ENCODE results near the gene PGM2L1. TPM values are rescaled to one million over a fixed set of nuclear protein-coding genes. Genes with fewer than 3 reads are reported as not detected.
"Not testable (repeated sequence)": the region's sequence is repeated elsewhere in the genome, so short reads cannot be mapped to it uniquely, and the experiment has no call there.

PGM2L1 gene
- total RNA-seq, 1 donor from 2014 or later, result 20.0 TPM

DNA sequence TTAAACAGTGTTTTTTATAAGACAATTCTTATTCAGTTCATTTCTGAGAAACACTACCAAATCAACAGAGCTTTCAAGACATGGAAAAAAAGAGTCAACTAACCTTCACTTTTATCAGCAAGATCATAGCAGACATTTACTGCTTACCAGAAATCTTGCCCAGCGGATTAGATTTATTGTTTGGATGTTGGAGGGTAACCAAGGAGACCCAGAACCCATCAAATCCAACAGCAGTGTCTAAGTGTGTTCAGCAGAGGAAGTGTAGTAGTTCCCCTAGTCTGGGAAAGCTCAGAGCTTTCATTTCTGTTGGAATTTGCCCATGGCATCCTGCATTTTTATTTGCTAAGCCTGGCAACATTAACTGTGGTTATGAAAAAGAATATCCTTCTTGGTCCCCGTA lies 2.4 kb upstream of the PGM2L1 start:
- DNase-seq (ENCODE audit: low spot score), result peak; percentile 36

DNA sequence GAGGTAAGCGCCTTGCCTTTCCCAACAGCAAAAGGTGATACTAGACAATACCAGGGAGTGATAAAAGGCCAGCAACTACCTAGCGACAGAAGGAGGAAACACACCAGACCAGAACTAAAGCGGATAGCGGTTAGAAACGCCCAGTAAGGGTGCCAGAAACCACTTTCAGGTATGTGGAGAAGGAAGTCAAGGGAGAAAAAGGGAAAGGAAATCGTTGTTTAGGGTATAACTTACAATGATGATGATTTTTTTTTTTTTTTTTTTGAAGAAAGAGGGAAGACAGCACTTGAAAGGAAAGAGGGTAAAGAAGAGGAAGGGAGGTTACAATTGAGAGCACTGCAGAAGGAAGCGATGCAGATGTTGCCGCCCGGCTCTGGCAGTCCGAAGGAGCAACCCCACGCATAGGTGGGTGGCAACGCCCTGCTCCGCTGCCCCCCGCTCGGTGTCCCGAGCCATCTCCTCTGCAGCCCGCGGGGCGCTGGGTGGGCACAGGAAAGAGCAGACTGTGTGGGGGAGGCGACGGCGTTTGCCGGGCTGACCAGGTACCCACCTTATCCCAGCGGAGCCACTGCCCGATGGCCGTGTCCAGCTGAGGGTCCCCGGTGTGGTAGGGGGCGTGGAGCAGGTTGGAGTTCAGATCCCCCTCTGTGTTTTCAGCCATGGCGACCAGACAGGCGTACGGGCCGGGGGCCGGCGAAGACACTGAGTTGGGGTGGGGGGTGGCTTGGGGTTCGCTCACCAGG lies 561 bp downstream of the PGM2L1 start:
- DNase-seq (ENCODE audit: low spot score), result peak; percentile 35

DNA sequence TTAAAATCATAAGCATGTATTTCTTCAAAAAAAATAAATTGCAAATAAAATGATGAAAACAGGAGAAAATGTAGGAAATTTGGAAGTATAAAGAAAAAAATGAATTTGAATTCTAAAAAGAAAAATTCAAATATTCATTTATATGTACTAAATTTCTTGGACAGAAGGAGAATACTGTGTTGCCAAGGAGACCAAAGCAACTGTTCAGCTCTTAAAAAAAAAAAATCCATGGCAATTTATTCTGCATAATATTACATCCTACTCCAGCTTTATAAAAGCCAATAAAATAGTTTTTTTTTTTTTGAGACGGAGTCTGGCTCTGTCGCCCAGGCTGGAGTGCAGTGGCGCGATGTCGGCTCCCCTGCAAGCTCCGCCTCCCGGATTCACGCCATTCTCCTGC lies 6.0 kb downstream of the PGM2L1 start:
- DNase-seq (ENCODE audit: low spot score), result no peak

DNA sequence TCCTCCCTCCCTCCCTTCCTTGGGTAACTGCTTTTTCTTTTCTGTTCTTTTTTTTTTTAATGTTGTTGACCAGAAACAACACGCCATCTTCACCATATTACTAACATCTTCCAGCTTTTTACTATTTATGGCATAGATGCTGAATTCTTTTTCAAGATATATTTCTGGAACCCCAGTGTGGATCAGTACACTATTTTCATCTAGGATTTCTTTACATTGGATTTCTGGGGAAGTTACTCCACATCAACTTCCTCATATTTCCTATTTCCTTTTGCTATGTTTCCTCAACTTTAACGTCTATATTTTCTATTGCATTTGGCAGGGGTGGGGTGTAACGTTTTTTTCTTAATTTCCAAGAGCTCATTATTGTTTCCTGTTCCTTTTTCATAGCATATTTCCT lies 7.0 kb downstream of the PGM2L1 start:
- DNase-seq (ENCODE audit: low spot score), result no peak

DNA sequence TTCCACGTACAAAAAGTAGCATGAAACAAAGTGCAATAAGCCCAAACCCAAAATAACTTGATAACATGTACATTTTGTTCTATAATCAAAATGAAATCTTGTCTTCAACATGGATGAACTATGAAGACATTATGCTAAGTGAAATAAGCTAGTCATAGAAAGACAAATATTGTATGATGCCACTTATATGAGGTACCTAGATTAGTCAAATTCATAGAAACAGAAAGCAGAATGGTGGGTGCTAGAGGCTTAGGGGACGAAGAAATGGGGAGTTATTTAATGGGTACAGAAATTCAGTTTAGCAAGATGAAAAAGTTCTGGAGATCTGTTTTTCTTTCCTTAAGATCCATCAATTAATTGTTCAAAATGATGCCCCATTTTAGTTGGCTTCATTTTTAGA lies 7.5 kb downstream of the PGM2L1 start:
- DNase-seq (ENCODE audit: low spot score), result no peak

DNA sequence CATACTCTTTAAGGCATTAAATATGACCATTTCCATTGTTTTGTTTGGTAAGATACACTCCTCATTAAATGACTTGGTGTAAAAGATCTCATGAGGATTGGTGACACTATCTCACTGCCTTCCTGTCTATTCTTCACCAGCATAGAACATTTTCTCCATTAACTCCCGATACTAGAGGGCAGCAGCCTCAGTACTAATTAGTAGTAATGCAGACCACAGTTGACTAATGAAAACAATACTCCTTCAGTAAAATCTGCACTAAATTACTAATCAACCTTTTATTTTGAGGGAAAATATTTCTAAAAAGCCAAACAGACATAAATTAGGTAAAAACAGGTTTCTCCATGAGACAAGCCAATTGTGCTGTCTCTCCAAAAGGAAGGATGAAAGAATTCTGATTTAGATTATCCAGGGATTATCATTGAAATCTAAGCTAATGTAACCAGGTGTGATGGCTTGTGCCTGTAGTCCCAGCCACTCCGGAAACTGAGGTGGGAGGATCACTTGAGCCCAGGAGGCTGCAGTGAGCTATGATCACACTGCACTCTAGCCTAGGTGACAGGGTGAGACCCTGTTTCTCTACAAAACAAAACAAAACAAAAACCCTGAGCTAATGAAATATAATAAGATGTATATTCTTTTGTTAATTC lies 9.4 kb downstream of the PGM2L1 start:
- DNase-seq (ENCODE audit: low spot score), result peak; percentile 67

DNA sequence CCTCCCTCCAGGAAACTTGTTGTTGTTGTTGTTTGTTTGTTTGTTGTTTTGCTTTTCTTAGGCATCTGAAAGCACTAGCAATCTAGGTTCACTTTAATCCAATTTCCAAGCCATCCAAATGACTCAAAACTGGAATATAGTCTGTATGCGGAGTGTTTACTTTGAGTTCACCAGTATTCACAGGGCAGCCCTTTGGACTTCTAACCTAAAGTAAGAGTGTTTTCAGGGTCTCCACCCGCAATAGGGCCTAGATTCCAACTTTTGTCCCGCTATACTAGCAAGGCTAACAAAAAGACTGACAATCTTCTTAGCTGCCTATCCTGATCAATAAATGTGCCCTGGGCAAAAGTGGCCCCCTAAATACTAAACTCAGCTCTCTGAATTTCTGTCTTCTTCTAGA lies 13.6 kb downstream of the PGM2L1 start:
- DNase-seq (ENCODE audit: low spot score), result no peak

DNA sequence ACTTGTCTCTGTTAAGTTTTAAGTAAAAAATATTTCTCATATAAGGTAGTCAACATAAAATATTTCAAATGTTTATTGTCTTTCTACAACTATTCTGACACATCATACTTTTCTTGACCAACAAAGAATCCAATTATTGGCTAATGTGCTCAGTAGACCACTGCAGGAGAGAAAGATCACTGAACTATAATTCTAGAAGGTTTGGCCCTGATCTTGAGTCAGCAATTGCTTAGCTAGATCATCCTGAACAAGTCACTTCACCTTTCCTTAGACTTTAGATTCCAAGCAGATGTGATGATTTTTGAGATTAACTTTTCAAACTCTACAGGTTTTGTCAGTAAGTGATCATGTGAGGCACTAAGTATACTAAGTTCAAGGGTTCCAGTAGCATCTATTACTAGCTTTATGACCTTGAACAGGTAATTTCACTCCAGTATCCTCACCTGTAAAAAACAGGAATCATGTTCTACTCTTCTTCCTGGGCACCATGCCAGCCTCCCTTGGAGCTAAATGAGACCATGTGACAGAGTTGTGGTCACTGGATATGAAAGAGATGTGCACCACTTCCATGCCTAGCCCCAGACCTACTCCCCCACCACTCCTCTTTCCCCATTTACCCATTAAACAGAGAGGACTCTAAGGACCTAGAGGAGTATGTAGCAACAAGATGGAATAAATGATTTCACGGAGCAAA lies 17.3 kb downstream of the PGM2L1 start:
- no peak for DNase-seq (ENCODE audit: low spot score)

DNA sequence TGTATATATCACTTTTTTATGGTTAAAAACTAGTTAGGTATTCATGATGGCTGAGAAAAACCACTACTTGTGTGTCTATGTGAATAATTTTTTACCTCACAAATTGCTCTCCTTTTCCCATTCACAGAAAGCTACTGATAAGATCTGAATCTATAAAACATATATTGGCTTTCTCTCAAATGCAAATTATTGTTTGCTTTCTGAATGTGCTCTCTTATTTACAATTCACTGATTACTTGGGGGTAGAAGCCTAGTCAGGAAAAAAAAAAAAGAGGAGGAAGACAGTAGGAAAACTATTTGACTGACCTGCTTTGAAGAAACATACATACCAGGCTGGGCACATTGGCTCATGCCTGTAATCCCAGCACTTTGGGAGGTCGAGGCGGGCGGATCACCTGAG lies 20.5 kb downstream of the PGM2L1 start:
- DNase-seq (ENCODE audit: low spot score), result no peak

DNA sequence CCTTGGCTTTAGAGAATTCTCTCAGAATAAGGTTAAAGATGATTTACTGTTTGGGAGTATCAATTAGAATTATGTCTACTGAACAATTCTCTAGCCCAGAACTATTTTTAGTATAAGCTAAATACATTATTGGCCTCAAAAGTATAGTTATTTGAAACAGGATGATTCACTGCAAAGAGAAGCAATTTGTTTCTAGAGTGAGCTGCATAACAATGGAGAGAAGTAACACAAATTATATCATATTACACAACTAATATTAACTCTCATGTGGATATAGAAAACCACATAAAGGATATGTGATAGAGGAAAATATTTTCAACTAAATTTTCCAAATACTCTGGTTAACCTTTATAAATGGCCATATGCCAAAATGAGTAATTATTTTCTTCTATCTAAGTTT lies 24.9 kb downstream of the PGM2L1 start:
- no peak for DNase-seq (ENCODE audit: low spot score)

DNA sequence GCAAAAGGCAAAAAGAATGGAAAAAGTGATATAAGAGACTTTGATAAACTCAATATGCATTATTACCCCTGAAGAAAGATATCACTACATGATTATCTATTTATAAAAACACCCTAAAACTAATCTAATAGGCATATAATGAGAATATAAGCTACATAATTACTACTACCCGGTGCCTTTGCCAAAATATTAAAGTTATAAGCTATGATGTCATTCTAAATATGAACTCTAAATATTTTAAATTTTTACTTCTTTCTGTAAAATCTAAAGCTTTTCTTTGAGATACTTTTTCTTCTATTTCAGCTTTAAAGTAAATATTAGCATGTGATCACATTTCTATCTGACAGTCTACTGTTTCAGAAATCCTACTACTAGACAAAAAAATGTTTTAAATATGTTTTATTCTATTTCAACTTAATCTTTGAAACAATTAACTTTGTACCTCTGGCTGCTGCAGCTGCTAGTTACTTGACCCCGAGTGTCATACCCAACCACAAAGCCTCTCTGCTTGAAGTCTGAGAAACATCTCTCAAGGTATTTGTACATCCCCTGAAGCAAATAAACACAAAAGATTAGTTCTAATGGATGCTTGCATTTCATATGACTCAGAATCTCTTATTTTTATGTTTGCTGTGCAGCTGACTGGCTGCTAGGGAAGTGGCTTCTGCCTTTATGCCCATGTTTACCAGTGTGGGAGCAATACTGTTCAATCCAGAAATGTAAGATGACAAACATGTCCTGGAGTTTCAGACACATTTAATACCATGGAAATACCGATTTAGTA lies 26.8 kb downstream of the PGM2L1 start:
- no peak for DNase-seq (ENCODE audit: low spot score)

DNA sequence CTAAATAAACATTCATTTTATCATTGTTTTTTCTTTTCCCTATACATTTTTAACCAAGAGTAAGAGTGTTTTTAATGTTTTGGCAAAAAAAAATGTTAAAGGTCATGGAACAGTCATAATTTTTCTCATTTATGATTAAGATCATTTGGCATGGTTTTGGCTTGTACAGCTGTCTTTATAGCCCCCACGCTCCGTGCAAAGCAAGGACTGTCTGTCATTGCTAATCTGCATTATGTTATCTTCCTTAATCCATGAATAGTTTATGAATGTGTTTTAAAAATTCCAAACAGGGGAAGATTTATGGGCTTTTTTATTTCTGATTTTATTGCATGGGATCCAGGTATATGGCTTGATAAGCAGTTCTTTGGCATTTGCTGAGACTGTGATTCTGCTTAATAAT lies 28.1 kb downstream of the PGM2L1 start:
- no peak for DNase-seq (ENCODE audit: low spot score)

DNA sequence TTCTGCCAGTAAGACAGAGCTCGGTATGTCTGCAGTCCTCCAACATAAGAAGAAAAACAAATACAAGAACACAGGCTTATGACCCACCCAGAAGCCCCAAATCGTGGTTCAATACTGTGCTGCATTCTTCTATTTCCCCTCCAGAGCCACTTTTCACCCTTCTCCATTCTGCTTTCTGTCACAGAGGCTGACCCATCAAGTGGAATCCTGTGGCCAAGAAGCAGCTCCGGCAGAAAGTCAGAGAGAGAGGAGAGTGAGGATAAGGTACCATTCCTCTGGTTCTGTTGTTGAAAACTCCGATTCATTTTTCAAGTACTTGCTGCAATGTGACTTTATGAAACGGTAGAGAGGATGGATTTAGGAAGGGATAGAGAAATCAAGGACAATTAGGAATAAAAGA lies 30.4 kb downstream of the PGM2L1 start:
- no peak for DNase-seq (ENCODE audit: low spot score)

DNA sequence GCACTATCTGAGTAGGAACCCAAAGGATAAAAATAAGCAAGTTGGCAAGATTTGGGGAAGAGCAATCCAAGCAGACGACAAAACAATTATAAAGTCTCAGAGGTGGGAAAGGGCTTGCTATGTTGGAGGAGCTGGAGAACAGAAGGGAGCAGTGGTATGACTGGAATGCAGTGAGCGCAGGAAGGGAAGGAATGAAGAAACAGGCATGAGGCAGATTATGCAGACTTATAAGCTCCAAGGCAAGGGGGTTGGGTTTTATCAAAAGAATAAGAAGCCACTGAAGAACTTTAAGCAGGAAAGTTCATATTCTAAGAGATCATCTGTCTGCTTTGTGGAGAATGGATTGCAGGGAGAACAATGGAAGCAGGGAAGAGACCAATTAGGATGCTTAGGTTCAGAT lies 31.7 kb downstream of the PGM2L1 start:
- DNase-seq (ENCODE audit: low spot score), result peak; percentile 47

DNA sequence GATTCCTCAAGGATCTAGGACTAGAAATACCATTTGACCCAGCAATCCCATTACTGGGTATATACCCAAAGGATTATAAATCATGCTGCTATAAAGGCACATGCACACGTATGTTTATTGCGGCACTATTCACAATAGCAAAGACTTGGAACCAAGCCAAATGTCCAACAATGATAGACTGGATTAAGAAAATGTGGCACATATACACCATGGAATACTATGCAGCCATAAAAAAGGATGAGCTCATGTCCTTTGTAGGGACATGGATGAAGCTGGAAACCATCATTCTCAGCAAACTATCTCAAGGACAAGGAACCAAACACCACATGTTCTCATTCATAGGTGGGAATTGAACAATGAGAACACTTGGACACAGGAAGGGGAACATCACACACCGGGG lies 32.4 kb downstream of the PGM2L1 start:
- not testable (repeated sequence) for DNase-seq (ENCODE audit: low spot score)

DNA sequence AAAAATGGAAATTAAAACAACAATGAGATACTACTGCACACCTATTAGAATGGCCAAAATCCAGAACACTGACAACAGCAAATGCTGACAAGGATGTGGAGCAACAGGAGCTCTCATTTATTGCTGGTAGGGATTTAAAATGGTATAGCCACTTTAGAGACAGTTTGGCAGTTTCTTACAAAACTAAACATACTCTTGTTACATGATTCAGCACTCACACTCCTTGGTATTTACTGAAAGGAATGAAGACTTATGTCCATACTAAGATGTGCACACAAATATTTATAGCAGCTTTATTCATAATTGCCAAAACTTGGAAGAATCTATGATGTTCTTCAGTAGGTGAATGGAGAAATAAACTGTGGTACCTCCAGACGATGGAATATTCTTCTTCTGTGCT lies 40.8 kb downstream of the PGM2L1 start:
- no peak for DNase-seq (ENCODE audit: low spot score)

DNA sequence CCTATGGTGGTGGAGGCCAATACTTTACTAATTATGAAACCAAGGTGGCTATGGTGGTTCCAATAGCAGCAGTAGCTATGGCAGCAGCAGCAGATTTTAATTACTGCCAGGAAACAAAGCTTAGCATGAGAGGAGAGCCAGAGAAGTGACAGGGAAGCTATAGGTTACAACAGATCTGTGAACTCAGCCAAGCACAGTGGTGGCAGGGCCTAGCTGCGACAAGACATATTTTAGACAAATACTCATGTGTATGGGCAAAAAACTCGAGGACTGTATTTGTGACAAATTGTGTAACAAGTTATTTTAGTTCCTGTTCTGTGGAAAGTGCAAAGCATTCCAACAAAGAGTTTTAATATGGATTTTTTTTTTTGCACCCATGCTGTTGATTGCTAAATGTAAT lies 42.6 kb downstream of the PGM2L1 start:
- no peak for DNase-seq (ENCODE audit: low spot score)

DNA sequence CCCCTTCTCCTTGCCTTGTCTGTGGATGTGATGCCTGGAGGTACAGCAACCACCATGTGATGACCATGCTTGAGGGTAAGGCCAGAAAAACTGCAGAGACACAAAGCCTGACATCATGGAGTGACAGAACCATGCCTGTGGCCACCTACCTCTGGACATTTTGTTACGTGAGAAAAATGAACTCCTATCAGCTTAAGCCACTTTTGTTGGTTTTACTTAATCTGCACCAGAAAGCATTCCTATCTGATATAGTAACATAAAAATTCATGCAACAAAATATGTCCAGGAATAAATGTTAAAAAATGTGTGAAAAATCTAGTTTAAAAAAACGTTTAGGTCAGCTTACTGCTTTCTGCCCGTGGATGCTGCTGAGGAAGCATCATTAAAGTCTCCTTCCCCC lies 44.2 kb downstream of the PGM2L1 start:
- no peak for DNase-seq (ENCODE audit: low spot score)

DNA sequence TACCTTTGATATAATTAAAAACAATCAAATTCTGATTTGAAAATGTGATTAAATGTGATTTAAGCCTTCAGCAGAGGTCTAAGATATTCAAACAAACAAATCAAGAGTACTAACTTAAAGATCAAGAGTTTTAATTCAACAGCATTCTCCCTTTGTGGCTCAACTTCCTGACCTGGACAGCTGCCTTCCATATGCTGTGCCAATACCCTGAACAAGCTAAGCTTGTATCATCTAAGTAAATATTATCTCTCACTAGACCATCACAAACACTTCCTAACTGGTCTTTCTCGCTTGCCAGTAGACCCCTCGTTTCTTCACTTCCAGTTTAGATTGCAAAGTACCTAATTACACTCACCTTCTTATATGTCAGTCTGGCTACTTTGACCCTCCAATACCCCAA lies 50.9 kb downstream of the PGM2L1 start:
- no peak for DNase-seq (ENCODE audit: low spot score)

DNA sequence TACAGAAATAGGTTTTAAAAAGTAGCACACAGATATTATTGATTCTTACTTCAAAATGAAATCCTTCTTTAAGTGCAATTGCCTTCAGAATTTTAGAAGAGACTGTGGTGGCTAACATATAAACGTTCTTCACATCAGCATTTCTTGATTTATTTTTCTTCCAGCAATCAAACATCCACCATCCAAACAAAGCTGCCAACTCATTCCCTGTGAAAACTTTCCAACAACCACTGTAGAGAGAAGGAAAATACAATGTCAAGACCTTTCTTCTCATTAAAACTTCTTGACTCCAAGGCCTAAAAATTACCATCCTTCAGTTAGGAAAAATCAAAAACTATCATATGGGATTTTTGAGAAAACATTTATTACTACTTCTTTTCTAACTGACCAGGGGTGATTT lies 52.8 kb downstream of the PGM2L1 start:
- DNase-seq (ENCODE audit: low spot score), result no peak

DNA sequence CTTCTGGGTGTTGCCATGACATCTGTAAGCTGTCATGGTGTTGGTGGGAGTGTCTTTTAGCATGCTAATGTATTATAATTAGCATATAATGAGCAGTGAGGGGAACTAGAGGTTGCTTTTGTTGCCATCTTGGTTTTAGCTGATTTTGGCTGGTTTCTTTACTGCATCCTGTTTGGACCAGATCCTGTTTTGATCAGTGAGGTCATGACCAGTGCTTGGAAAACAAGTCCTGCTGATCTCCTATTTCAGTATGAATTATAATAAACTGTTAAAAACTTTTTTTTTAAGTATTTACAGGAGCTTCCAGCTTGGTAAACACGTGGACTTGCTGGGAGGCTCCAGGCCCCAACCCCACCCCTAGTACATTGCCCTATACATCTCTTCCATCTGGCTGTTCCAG lies 56.3 kb downstream of the PGM2L1 start:
- no peak for DNase-seq (ENCODE audit: low spot score)

DNA sequence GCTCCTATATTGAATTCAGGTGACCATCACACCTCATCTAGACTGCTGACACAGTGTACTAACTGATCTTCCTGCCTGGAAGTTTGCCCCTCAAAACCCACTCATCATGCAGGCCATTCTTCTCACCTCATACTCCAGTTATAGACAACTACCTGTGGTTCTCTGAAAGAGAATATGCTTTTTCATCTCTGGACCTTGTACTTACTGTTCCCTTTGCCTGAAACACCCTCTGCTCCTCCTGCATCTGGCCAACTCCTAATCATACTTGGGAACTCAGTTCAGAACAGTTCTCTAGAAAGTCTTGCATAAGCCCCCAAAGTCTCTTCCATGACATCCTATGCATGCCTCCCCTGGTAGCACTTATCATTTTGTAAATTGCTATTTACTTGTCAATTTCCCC lies 58.6 kb downstream of the PGM2L1 start:
- no peak for DNase-seq (ENCODE audit: low spot score)

All from umbilical cord (tissue), 2 donors.